SK-N-SH (cell line): ENCODE data around the gene TKTL1. TPM values are rescaled to one million over a fixed set of nuclear protein-coding genes. Genes with fewer than 3 reads are reported as not detected.

Source experiments
- CTCF ChIA-PET: fragments of 300-600, 350-600 bp; formaldehyde crosslinking; extraction: SDS; loops from one replicate; lab custom pipeline; 2021; lab: Yijun Ruan, JAX
- POLR2A ChIA-PET: fragments of 350-600 bp; sonication (Branson Sonifier 250); formaldehyde crosslinking; extraction: SDS; loops from one replicate; lab custom pipeline; 2020; ENCODE audit warnings: antibody characterized with exemption, inconsistent platforms; lab: Yijun Ruan, JAX
- DNase-seq: peaks from one replicate; pipeline ENCODE4 v3.0.0; 2012
- H2AFZ ChIP-seq: fragments of 200-600 bp; sonication (generic); 2 replicates; pipeline ENCODE4 v1.8.1; 2016; ENCODE audit warnings: antibody characterized with exemption, mild to moderate bottlenecking, low read depth
- H3F3A ChIP-seq: fragments of 200-600 bp; sonication (generic); replicated peaks from 2 replicates; pipeline ENCODE3; 2016; ENCODE audit warnings: antibody characterized with exemption, mild to moderate bottlenecking; ENCODE audit not compliant: insufficient read depth
- H3K27ac ChIP-seq, 2 experiments: fragments of 200-500 bp in 1 of 2; fragments of 200-600 bp in 1 of 2; sonication (Bioruptor generic) in 1 of 2; sonication (generic), shearing (Covaris generic) in 1 of 2; 2 replicates each; pipeline versions ENCODE4 v1.5.1 to v1.6.1; 2014 to 2016; ENCODE audit warnings: low read depth in 2 of 2, inconsistent platforms in 1 of 2, low read length in 1 of 2, mild to moderate bottlenecking in 1 of 2, mixed read lengths in 1 of 2
- H3K27me3 ChIP-seq: fragments of 200-600 bp; sonication (generic), shearing (Covaris generic); 2 replicates; pipeline ENCODE4 v1.6.1; 2016; ENCODE audit warnings: mixed run types; ENCODE audit not compliant: insufficient read depth
- H3K36me3 ChIP-seq, 2 experiments: fragments of 200-500 bp in 1 of 2; fragments of 200-600 bp in 1 of 2; sonication (Bioruptor generic) in 1 of 2; sonication (generic) in 1 of 2; replicated peaks in 1 of 2; 2 replicates each; pipeline versions ENCODE3 to v1.5.1; 2014 to 2016; ENCODE audit warnings: low read length in 1 of 2, mild to moderate bottlenecking in 1 of 2; ENCODE audit not compliant: insufficient read depth in 2 of 2, control insufficient read depth in 1 of 2
- H3K4me1 ChIP-seq, 2 experiments: fragments of 200-500 bp in 1 of 2; fragments of 200-600 bp in 1 of 2; sonication (Bioruptor generic) in 1 of 2; sonication (generic), shearing (Covaris generic) in 1 of 2; 2 replicates each; pipeline versions ENCODE4 v1.5.1 to v1.6.1; 2014 to 2016; ENCODE audit warnings: low read depth in 1 of 2, low read length in 1 of 2, mixed run types in 1 of 2; ENCODE audit not compliant: insufficient read depth in 2 of 2, control insufficient read depth in 1 of 2
- H3K4me2 ChIP-seq: fragments of 200-600 bp; sonication (generic), shearing (Covaris generic); 2 replicates; pipeline ENCODE4 v1.6.1; 2017; ENCODE audit warnings: mixed run types
- H3K4me3 ChIP-seq, 2 experiments: fragments of 200-500 bp in 1 of 2; fragments of 200-600 bp in 1 of 2; sonication (Bioruptor generic) in 1 of 2; sonication (generic), shearing (Covaris generic) in 1 of 2; 2 replicates each; pipeline versions ENCODE4 v1.5.1 to v1.8.1; 2014 to 2016; ENCODE audit warnings: low read depth in 2 of 2, inconsistent platforms in 1 of 2, low read length in 1 of 2, mild to moderate bottlenecking in 1 of 2, mixed read lengths in 1 of 2, moderate library complexity in 1 of 2
- H3K79me2 ChIP-seq: fragments of 200-600 bp; sonication (generic); 2 replicates; pipeline ENCODE4 v1.8.1; 2017; ENCODE audit warnings: mild to moderate bottlenecking; ENCODE audit not compliant: insufficient read depth
- H3K9ac ChIP-seq: fragments of 200-600 bp; sonication (generic); 2 replicates; pipeline ENCODE4 v1.6.1; 2017; ENCODE audit warnings: mixed run types
- H3K9me2 ChIP-seq: fragments of 200-600 bp; sonication (generic); 2 replicates; pipeline ENCODE4 v1.6.1; 2017; ENCODE audit warnings: mixed run types
- H3K9me3 ChIP-seq: fragments of 200-600 bp; sonication (generic); 2 replicates; pipeline ENCODE4 v1.6.1; 2017; ENCODE audit warnings: mixed run types, mild to moderate bottlenecking, moderate library complexity
- H4K20me1 ChIP-seq: fragments of 200-600 bp; sonication (generic); 2 replicates; pipeline ENCODE4 v1.6.1; 2017; ENCODE audit warnings: mild to moderate bottlenecking, mixed run types; ENCODE audit not compliant: insufficient read depth
- ELF1 ChIP-seq: IDR thresholded peaks from 2 replicates; pipeline ENCODE4 v1.4.0; 2012
- EP300 ChIP-seq, 2 experiments: IDR thresholded peaks; 2 replicates each; pipeline versions ENCODE4 v1.4.0 to v1.6.1; 2012; ENCODE audit warnings: borderline replicate concordance in 1 of 2, low read depth in 1 of 2, low read length in 1 of 2
- FOSL2 ChIP-seq: IDR thresholded peaks from 2 replicates; pipeline ENCODE4 v1.4.0; 2012; ENCODE audit warnings: low read depth, mild to moderate bottlenecking, moderate library complexity, borderline replicate concordance
- FOXM1 ChIP-seq: IDR thresholded peaks from 2 replicates; pipeline ENCODE4 v1.4.0; 2012; ENCODE audit warnings: low read depth, mild to moderate bottlenecking
- GABPA ChIP-seq: IDR thresholded peaks from 2 replicates; pipeline ENCODE4 v1.4.0; 2012; ENCODE audit warnings: low read depth, mild to moderate bottlenecking
- JUND ChIP-seq: IDR thresholded peaks from 2 replicates; pipeline ENCODE4 v1.4.0; 2012
- MEF2A ChIP-seq: IDR thresholded peaks from 2 replicates; pipeline ENCODE4 v1.4.0; 2012; ENCODE audit warnings: low read depth, borderline replicate concordance
- MXI1 ChIP-seq: IDR thresholded peaks from 2 replicates; pipeline ENCODE4 v1.6.1; 2012; ENCODE audit warnings: mild to moderate bottlenecking, low read depth, low read length, improper control_type of control experiment
- NRF1 ChIP-seq: IDR thresholded peaks from 2 replicates; pipeline ENCODE4 v1.6.1; 2012; ENCODE audit warnings: low read depth, mild to moderate bottlenecking, low read length
- PBX3 ChIP-seq: IDR thresholded peaks from 2 replicates; pipeline ENCODE4; 2012
- SMC3 ChIP-seq: IDR thresholded peaks from 2 replicates; pipeline ENCODE4 v1.6.1; 2012; ENCODE audit warnings: low read depth, low read length, improper control_type of control experiment
- TEAD4 ChIP-seq: IDR thresholded peaks from 2 replicates; pipeline ENCODE4 v1.4.0; 2012; ENCODE audit warnings: mild to moderate bottlenecking, borderline replicate concordance; ENCODE audit not compliant: insufficient read depth
- USF2 ChIP-seq: fragments of 150-350 bp; IDR thresholded peaks from 2 replicates; pipeline ENCODE4 v1.6.1; 2017; ENCODE audit warnings: antibody characterized with exemption, low read length, low read depth, borderline replicate concordance
- YY1 ChIP-seq: IDR thresholded peaks from 2 replicates; pipeline ENCODE4 v1.4.0; 2012; ENCODE audit warnings: low read depth, mild to moderate bottlenecking
- WGBS: methylation state at CpG from one replicate; pipeline ENCODE4 v1.1.6; 2017; ENCODE audit warnings: low lambda C conversion rate; 5-methylcytosine and 5-hydroxymethylcytosine counted together
- polyA plus RNA-seq, 3 experiments: library from polyadenylated mRNA; depleted of rRNA; stranded (reverse); fragments of >200 nt; gene quantifications; 2 replicates each; pipeline ENCODE4 v1.2.3, GENCODE V29; 2012
- TF ChIP-seq, protein P1 (sequence below): IDR thresholded peaks from 2 replicates; pipeline ENCODE4 v1.4.0; 2012; ENCODE audit warnings: low read depth, borderline replicate concordance
- TF ChIP-seq, protein P2 (sequence below): IDR thresholded peaks from 2 replicates; pipeline ENCODE4 v1.4.0; 2012; ENCODE audit warnings: low read depth, borderline replicate concordance
- TF ChIP-seq, protein P3 (sequence below): fragments of 150-350 bp; IDR thresholded peaks from 2 replicates; pipeline ENCODE4 v1.6.1; 2016; ENCODE audit warnings: mild to moderate bottlenecking, low read depth, low read length
- TF ChIP-seq, protein P4 (sequence below): IDR thresholded peaks from 2 replicates; pipeline ENCODE4 v1.6.1; 2012; ENCODE audit warnings: mild to moderate bottlenecking, low read depth, low read length, moderate library complexity

Gene TKTL1
- polyA plus RNA-seq, 1 of the 3 experiments (the other 2 are of a cell fraction): not detected

DNA sequence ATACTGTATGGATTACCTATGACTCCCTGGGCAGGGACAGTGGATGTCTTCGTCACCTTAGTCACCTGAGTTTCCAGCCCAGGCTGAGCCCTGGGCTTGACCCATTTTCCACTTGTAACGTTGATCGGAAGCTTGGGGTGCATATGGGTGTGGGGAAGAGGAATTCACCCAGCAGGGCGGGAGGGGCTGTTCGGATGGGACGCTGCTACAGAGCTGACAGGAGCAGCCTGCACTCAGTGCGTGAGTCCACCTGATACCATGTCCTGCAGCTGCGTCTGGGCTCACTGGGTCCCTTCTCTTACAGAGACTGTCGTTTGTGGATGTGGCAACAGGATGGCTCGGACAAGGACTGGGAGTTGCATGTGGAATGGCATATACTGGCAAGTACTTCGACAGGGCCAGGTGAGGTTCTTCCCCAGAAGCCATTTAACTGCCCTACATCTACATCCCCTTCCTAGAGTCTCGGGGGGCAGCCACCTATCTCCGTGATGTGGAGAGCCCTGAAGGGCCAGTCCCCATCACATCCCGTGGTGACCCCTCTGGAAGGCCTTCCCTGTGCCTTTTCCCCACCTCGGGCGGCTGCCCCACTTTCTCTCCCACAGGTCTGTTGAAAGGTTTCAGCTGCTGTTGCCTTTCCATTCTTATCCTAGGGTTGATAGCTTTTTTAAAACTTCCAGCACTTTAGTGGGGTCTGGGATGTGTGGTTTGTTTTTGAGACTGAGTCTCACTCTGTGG is 13.6 kb downstream of the TKTL1 start:
- WGBS: 24% methylated on average over 11 of the region's 16 CpGs

More for the DNA sequence above, 13.6 kb downstream of the TKTL1 start:
- Histone ChIP-seq H3K27ac (no peak overlapping the region), H3K4me2 (no peak overlapping the region), H3F3A (no peaks in the 10 kb centered on the region), H2AFZ (no peak overlapping the region), H3K9me3 (no peaks in the 10 kb centered on the region), H3K4me1 (peaks cover 0 to 5% of the 10 kb centered on the region in 2 experiments; a peak in 1 of 4 replicates), H3K79me2 (no peaks in the 10 kb centered on the region), H3K36me3 (no peaks in the 10 kb centered on the region), H3K4me3 (no peak overlapping the region), H3K9ac (no peak overlapping the region), H4K20me1 (no peaks in the 10 kb centered on the region), H3K9me2 (no peaks in the 10 kb centered on the region), H3K27me3 (peaks cover 59% of the 10 kb centered on the region)
- ChIA-PET CTCF (interaction anchor here (0.6 to 3.1 kb wide), 8 partner anchors 8 to 1572 kb away, joined by 3 to 22 read pairs (median 3); no protein-coding TSS in a partner anchor), POLR2A (no interaction called here)
- no peak for DNase-seq
- TF ChIP-seq EP300 (IDR thresholded peaks at IDR 0.05; ENCODE audit: borderline replicate concordance in 1 of 2, low read depth in 1 of 2, low read length in 1 of 2) (no peak), ELF1 (no peak), JUND (no peak), USF2 (no peak), PBX3 (no peak), YY1 (no peak), FOXM1 (no peak), MEF2A (no peak), GABPA (no peak), NRF1 (no peak), FOSL2 (no peak), SMC3 (no peak), TEAD4 (no peak), MXI1 (no peak)
- TF ChIP-seq, protein P1, sequence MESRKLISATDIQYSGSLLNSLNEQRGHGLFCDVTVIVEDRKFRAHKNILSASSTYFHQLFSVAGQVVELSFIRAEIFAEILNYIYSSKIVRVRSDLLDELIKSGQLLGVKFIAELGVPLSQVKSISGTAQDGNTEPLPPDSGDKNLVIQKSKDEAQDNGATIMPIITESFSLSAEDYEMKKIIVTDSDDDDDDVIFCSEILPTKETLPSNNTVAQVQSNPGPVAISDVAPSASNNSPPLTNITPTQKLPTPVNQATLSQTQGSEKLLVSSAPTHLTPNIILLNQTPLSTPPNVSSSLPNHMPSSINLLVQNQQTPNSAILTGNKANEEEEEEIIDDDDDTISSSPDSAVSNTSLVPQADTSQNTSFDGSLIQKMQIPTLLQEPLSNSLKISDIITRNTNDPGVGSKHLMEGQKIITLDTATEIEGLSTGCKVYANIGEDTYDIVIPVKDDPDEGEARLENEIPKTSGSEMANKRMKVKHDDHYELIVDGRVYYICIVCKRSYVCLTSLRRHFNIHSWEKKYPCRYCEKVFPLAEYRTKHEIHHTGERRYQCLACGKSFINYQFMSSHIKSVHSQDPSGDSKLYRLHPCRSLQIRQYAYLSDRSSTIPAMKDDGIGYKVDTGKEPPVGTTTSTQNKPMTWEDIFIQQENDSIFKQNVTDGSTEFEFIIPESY: no peak
- TF ChIP-seq, protein P2, sequence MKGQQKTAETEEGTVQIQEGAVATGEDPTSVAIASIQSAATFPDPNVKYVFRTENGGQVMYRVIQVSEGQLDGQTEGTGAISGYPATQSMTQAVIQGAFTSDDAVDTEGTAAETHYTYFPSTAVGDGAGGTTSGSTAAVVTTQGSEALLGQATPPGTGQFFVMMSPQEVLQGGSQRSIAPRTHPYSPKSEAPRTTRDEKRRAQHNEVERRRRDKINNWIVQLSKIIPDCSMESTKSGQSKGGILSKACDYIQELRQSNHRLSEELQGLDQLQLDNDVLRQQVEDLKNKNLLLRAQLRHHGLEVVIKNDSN: no peak
- TF ChIP-seq, protein P3, sequence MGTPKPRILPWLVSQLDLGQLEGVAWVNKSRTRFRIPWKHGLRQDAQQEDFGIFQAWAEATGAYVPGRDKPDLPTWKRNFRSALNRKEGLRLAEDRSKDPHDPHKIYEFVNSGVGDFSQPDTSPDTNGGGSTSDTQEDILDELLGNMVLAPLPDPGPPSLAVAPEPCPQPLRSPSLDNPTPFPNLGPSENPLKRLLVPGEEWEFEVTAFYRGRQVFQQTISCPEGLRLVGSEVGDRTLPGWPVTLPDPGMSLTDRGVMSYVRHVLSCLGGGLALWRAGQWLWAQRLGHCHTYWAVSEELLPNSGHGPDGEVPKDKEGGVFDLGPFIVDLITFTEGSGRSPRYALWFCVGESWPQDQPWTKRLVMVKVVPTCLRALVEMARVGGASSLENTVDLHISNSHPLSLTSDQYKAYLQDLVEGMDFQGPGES: no peak
- TF ChIP-seq, protein P4, sequence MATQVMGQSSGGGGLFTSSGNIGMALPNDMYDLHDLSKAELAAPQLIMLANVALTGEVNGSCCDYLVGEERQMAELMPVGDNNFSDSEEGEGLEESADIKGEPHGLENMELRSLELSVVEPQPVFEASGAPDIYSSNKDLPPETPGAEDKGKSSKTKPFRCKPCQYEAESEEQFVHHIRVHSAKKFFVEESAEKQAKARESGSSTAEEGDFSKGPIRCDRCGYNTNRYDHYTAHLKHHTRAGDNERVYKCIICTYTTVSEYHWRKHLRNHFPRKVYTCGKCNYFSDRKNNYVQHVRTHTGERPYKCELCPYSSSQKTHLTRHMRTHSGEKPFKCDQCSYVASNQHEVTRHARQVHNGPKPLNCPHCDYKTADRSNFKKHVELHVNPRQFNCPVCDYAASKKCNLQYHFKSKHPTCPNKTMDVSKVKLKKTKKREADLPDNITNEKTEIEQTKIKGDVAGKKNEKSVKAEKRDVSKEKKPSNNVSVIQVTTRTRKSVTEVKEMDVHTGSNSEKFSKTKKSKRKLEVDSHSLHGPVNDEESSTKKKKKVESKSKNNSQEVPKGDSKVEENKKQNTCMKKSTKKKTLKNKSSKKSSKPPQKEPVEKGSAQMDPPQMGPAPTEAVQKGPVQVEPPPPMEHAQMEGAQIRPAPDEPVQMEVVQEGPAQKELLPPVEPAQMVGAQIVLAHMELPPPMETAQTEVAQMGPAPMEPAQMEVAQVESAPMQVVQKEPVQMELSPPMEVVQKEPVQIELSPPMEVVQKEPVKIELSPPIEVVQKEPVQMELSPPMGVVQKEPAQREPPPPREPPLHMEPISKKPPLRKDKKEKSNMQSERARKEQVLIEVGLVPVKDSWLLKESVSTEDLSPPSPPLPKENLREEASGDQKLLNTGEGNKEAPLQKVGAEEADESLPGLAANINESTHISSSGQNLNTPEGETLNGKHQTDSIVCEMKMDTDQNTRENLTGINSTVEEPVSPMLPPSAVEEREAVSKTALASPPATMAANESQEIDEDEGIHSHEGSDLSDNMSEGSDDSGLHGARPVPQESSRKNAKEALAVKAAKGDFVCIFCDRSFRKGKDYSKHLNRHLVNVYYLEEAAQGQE: no peak
